Stimulated activated CD4-positive, alpha-beta T cell treated with anti-CD3 and anti-CD28 coated beads, Interleukin-15, amount 100 ng/mL, for 48 hours (primary cell): ENCODE results near the gene CD200.
"Not testable (repeated sequence)": the region's sequence is repeated elsewhere in the genome, so short reads cannot be mapped to it uniquely, and the experiment has no call there.

Experiments
- DNase-seq, 2 donors: peaks; one replicate each; pipeline ENCODE4 v3.0.0-alpha.2; 2020; ENCODE audit warnings: low read depth in 2 of 2

CD200 gene

GRCh38 chr3:112390783-112391641 is 58.1 kb downstream of the CD200 start:
- DNase-seq, result no peak

DNA sequence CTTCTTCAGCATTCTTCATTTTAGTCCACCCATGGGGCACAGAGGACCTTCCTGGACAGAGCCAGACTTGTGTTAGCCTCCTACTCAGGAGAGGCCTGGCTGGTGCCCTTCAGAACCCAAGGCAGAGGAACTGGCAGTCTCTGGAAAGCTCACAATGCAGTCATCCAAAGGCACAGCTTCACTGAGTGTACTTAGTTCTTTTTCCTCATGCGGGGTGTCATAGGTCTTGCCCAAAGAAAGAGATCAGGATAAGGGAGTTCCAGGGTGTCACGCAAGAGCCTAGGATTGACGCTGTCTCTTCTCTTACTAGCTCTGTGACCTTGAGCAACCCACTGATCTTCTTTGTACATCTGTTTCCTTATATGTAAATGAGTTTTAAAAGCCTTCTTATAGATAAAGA is 58.7 kb downstream of the CD200 start:
- DNase-seq, result no peak

DNA sequence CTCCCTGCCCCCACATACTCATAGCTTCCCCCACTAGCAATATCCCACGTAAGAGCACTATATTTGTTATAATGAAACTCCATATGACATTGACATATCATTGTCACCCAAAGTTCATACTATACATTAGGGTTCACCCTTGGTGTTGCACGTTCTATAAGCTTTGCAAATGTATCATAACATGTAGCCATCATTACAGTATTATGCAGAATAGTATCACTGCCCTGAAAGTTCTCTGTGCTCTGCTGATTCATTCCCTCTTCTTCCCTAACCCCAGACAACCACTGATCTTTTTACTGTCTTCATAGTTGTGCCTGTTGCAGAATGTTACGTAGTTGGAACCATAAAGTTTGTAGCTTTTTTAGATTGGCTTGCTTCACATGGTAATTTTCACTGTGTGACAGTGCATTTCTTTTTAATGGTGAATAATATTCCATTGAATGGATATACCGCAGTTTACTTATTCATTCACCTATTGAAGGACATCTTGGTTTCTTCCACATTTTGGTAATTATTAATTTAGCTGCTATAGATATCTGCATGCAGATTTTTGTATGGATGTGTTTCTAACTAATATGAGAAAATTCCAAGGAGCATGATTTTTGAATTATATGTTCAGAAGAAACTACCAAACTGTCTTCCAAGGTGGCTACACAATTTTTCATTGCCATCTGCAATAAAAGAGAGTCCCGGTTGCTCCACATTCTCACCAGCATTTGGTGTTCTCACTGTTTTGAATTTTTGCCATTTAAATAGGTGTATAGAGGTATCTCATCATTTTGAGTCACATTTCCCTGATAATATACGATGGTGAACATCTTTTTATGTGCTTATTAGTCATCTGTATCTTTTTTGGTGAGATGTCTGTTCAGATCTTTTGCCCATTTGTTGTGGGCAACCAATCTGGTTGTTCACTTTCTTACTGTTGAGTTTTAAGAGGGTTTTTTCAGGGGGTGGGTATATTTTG is 59.7 kb downstream of the CD200 start:
- no peak for DNase-seq

DNA sequence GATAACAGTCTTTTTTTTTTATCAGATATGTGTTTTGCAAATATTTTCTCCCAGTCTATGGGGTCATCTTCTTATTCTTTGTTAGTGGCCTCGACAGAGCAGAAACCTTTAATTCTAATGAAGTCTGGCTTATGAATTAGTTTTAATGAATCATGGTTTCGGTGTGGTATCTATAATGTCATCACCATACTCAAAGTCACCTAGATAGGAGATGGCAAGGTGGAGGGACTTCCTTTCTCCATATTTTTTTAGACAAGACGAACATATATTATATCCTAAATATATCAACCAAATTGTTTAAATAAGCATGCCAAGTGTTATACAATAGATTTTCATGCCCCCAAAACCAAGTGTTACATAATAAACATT is 60.4 kb downstream of the CD200 start:
- DNase-seq, result no peak

DNA sequence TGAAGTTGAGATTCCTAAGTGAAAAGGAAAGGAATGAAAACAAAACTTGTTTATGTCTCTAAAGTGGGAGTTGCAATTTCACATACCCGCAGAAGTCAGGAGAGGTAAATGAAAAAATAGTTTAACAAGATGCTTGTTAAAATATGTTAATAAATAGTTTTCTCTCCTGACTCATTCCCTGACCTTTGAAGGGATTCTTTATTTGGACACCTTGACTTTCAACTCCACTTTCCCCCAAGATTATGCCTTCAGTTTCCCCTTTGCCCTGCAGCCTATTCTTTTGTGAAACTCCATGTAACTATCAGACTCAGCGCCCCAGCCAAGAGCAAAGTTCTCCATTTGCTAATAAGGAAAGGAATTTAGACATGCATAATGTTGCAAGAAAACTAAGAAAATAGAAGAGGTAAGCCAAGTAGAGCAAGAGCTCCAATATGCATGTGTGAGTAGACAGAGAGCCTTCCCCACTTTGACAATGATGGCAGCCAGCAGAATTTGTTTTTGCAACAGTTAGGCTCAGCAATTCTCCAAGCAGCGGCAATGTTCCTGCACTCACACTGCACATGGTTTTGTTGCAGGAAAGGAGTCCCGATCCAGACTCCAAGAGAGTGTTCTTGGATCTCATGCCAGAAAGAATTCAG is 61.2 kb downstream of the CD200 start:
- DNase-seq, result no peak

GRCh38 chr3:112395181-112395895 is 62.4 kb downstream of the CD200 start:
- no peak for DNase-seq

- no peak for DNase-seq
Measured at GRCh38 chr3:112395896-112396290, 62.9 kb downstream of the CD200 start.

GRCh38 chr3:112397556-112397955 is 64.6 kb downstream of the CD200 start:
- no peak for DNase-seq

GRCh38 chr3:112399064-112399463 is 66.1 kb downstream of the CD200 start:
- no peak for DNase-seq

GRCh38 chr3:112399554-112399953 is 66.6 kb downstream of the CD200 start:
- not testable (repeated sequence) for DNase-seq

DNA sequence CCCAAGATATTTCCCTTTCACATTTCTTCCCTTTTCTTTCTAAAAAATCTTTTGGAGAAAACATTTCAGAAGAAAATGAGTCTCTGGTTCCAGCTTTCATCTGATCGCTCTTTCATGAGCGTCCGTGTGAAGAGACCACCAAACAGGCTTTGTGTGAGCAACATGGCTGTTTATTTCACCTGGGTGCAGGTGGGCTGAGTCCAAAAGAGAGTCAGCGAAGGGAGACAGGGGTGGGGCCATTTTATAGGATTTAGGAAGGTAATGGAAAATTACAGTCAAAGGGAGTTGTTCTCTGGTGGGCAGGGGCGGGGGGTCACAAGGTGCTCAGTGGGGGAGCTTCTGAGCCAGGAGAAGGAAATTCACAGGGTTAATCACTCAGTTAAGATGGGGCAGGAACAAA is 67.4 kb downstream of the CD200 start:
- not testable (repeated sequence) for DNase-seq

DNA sequence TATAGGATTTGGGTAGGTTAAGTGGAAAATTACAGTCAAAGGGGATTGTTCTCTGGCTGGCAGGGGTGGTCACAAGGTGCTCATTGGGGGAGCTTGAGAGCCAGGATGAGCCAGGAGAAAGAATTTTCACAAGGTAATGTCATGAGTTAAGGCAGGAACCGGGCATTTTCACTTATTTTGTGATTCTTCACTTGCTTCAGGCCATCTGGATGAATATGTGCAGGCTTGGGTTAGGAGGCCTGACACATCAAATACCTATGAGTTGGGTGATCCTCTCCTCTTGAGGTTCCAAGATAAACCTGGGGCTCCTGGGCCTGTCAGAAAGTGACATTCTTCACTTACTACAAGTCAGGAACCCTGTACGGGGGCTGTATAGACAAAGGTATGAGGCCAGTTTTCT is 68.7 kb downstream of the CD200 start:
- no peak for DNase-seq

DNA sequence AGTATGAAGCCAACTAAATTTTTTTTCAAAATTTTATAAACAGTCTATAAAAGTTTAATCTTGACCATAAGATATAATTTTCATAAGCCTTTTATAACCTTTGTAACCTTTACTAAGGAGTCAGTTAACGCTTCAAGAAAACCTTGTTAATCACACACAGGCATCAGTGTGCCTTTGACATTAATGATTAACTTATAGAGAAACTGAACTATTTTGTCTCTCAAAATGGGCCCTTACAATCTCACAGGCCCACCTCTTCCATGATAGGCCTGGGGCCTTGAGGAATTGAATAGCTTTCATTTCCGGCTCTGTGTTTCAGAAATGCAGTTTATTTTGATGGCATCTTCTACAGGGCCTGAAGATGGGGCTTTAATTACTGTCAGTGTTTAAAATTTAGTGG is 70.1 kb downstream of the CD200 start:
- DNase-seq, result no peak

- not testable (repeated sequence) for DNase-seq
Measured at GRCh38 chr3:112404924-112405549, 72.1 kb downstream of the CD200 start.

DNA sequence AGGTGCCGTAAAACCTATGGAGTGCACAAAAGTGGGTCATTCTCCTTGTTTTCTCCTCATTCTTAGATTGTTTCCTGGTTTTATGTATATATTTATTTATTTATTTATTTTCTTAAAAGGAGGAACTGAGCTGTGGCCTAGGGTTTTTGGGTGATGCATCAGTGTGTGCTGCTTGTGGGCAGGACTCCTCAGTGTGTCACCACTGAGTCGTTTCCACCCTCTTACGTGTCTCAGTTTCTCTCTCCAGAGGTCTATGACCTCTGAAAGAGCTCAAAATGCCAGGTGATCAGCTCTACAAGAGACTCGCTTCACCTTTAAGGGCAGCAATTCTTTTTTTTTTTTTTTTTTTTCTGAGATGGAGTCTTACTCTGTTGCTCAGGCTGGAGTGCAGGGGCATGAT is 72.9 kb downstream of the CD200 start:
- peak; percentile 27 to 35 for DNase-seq

DNA sequence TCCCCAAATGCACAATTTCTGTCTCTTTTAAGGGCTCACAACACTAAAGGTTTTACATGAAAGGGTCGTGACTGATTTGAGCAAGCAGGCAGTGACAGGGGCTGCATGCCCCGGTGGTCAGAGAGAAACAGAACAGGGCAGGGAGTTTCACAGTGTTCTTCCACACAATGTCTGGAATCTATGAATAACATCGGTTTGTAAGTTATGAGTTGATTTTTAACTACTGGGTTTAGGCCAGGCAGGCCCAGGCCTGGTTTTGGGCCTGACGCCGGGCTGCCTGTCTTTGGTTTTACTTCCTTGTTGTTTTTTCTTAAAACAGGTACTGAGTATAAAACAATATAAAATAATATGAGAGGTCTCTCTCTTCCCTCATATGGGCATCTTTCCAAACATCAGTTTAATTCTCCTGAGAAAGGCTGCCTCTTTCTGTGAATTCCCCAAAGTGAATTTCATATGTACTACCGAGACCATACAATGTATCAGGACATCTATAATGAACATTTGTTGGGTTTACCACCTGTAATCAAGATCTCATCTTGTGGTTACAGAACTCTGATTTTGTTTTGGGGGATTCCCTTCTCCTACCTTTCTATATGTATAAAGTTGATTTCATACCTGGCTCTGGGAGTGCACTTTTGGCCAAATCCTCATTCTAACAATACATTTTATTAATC is 74.4 kb downstream of the CD200 start:
- DNase-seq, result no peak

- DNase-seq, result no peak
Measured at GRCh38 chr3:112407888-112408702, 75.1 kb downstream of the CD200 start.

GRCh38 chr3:112409041-112409440 is 76.1 kb downstream of the CD200 start:
- no peak for DNase-seq

DNA sequence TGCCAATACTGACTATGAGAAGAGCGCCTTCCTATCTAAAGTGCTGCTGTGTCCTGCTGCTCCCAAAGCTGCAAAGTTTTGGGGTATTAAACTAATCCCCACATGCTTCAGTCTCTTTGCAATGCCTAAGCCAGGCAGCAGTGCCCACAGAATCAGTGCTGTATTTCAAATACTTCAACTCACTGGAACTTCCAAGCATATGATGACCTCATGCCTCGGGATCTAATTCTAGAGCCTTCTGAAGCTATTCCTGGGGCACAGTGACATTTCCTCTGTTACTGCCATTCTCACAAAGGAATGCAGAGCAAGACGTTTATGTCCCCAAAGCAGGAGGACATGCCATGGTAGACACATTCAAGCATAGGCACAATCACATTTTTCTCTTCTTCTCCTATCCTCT is 78.5 kb downstream of the CD200 start:
- no peak for DNase-seq
